Measurements from ENCODE around the gene KRT20. TPM values are rescaled to one million over a fixed set of nuclear protein-coding genes. Genes with fewer than 3 reads are reported as not detected.

KRT20 gene
- total and polyA plus RNA-seq, 2 experiments from 2014 or later = not detected

GRCh38 chr17:40841246-40841645, 43.8 kb downstream of the KRT20 start:
- TF ChIP-seq ZNF331 (CRISPR knock-in tag; IDR thresholded peaks at IDR 0.05; ENCODE audit: low read depth) (no peak), POLR2AphosphoS5 (IDR thresholded peaks at IDR 0.05; ENCODE audit: low read depth) (no peak), ZNF462 (CRISPR knock-in tag; IDR thresholded peaks at IDR 0.05) (no peak), EZH2 (IDR thresholded peaks at IDR 0.05; ENCODE audit: low read depth, unreplicated experiment) (no peak), STAT1 (IDR thresholded peaks at IDR 0.05; ENCODE audit: unreplicated experiment) (no peak)
- TF ChIP-seq, protein P1, sequence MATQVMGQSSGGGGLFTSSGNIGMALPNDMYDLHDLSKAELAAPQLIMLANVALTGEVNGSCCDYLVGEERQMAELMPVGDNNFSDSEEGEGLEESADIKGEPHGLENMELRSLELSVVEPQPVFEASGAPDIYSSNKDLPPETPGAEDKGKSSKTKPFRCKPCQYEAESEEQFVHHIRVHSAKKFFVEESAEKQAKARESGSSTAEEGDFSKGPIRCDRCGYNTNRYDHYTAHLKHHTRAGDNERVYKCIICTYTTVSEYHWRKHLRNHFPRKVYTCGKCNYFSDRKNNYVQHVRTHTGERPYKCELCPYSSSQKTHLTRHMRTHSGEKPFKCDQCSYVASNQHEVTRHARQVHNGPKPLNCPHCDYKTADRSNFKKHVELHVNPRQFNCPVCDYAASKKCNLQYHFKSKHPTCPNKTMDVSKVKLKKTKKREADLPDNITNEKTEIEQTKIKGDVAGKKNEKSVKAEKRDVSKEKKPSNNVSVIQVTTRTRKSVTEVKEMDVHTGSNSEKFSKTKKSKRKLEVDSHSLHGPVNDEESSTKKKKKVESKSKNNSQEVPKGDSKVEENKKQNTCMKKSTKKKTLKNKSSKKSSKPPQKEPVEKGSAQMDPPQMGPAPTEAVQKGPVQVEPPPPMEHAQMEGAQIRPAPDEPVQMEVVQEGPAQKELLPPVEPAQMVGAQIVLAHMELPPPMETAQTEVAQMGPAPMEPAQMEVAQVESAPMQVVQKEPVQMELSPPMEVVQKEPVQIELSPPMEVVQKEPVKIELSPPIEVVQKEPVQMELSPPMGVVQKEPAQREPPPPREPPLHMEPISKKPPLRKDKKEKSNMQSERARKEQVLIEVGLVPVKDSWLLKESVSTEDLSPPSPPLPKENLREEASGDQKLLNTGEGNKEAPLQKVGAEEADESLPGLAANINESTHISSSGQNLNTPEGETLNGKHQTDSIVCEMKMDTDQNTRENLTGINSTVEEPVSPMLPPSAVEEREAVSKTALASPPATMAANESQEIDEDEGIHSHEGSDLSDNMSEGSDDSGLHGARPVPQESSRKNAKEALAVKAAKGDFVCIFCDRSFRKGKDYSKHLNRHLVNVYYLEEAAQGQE (IDR thresholded peaks at IDR 0.05; ENCODE audit: unreplicated experiment) = no peak
- TF ChIP-seq, protein P2, sequence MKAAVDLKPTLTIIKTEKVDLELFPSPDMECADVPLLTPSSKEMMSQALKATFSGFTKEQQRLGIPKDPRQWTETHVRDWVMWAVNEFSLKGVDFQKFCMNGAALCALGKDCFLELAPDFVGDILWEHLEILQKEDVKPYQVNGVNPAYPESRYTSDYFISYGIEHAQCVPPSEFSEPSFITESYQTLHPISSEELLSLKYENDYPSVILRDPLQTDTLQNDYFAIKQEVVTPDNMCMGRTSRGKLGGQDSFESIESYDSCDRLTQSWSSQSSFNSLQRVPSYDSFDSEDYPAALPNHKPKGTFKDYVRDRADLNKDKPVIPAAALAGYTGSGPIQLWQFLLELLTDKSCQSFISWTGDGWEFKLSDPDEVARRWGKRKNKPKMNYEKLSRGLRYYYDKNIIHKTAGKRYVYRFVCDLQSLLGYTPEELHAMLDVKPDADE (IDR thresholded peaks at IDR 0.05) = no peak
- H3K9me2 ChIP-seq (ENCODE audit: insufficient read depth) = no peaks in the 10 kb centered on the region
- H3K36me3 ChIP-seq (ENCODE audit: insufficient read depth) = no peaks in the 10 kb centered on the region
- no peak overlapping the region for H3K4me2 ChIP-seq
- no peak overlapping the region for H2AFZ ChIP-seq
- no peak overlapping the region for H3K4me3 ChIP-seq
- Mint-ChIP-seq H3K4me1 (peaks cover 3% of the 10 kb centered on the region; the same call in 1 of the 3 replicates), H3K27me3 (ENCODE audit: insufficient read depth, low read depth, poor library complexity) (peaks cover 5% of the 10 kb centered on the region), H3K9me3 (no peaks in the 10 kb centered on the region), H3K4me3 (no peak overlapping the region), H3K27ac (no peak overlapping the region), H3K36me3 (ENCODE audit: low read depth) (no peaks in the 10 kb centered on the region)
- no peaks in the 10 kb centered on the region for H3K79me2 ChIP-seq (replicated peaks; ENCODE audit: insufficient read depth)
- 0 out of 2 replicates have a peak, but pooled peaks cover 4% of the 10 kb centered on the region for H4K20me1 ChIP-seq (replicated peaks; ENCODE audit: insufficient read depth)
- H3K4me1 ChIP-seq (ENCODE audit: insufficient read depth) = no peaks in the 10 kb centered on the region
- no peaks in the 10 kb centered on the region for H3F3A ChIP-seq (replicated peaks; ENCODE audit: low read depth)
- no peak overlapping the region for H3K27ac ChIP-seq (ENCODE audit: low read depth)
- H3K27me3 ChIP-seq (ENCODE audit: insufficient read depth) = peaks cover 50% of the 10 kb centered on the region
- DNase-seq (ENCODE audit: low spot score) (no peak), ATAC-seq (no peak)

Measured in GM23338 (cell line).